ENCODE results near the gene BSN. TPM values are rescaled to one million over a fixed set of nuclear protein-coding genes. Genes with fewer than 3 reads are reported as not detected.

BSN gene
- total RNA-seq, 1 experiment from 2014 or later, result 0.93 TPM

DNA sequence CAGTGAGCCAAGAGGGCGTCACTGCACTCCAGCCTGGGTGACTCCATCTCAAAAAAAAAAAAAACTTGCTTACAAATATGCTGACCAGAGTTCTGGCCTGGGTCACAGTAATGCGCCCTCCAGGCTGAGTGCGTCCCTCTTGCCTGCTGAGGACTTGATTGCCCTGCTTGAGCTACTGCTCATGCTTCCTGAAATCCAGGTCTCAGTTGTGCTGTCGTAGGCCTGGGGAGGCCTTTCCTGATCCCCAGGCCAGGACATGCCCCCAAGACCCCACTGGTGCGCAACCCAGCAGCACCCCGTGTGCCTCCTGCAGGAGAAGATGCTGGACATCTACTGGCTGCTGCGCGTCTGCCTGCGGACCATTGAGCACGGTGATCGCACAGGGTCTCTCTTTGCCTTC lies 157.9 kb downstream of the BSN start:
- Mint-ChIP-seq H3K36me3 (ENCODE audit: insufficient read depth, unreplicated experiment) (peaks cover 28% of the 10 kb centered on the region), H3K27ac (ENCODE audit: unreplicated experiment) (no peak overlapping the region), H3K4me3 (ENCODE audit: unreplicated experiment) (no peak overlapping the region), H3K4me1 (ENCODE audit: low read depth, unreplicated experiment) (no peaks in the 10 kb centered on the region), H3K27me3 (ENCODE audit: insufficient read depth, unreplicated experiment) (no peaks in the 10 kb centered on the region), H3K9me3 (ENCODE audit: unreplicated experiment) (no peaks in the 10 kb centered on the region)
- Histone ChIP-seq H3K4me1 (no peaks in the 10 kb centered on the region), H3K9me3 (no peaks in the 10 kb centered on the region), H3K4me3 (ENCODE audit: low read depth, low read length) (no peak overlapping the region), H3K27me3 (replicated peaks; ENCODE audit: control insufficient read depth, insufficient read depth, low read length) (no peaks in the 10 kb centered on the region), H3K36me3 (ENCODE audit: control insufficient read depth, insufficient read depth, low read length) (no peaks in the 10 kb centered on the region)
- intact Hi-C loops (cut with micrococcal nuclease; ENCODE audit: unreplicated experiment), result no loop called here
- BruUV-seq (replicated peaks), result no TSS peak
- TF ChIP-seq, protein P1, sequence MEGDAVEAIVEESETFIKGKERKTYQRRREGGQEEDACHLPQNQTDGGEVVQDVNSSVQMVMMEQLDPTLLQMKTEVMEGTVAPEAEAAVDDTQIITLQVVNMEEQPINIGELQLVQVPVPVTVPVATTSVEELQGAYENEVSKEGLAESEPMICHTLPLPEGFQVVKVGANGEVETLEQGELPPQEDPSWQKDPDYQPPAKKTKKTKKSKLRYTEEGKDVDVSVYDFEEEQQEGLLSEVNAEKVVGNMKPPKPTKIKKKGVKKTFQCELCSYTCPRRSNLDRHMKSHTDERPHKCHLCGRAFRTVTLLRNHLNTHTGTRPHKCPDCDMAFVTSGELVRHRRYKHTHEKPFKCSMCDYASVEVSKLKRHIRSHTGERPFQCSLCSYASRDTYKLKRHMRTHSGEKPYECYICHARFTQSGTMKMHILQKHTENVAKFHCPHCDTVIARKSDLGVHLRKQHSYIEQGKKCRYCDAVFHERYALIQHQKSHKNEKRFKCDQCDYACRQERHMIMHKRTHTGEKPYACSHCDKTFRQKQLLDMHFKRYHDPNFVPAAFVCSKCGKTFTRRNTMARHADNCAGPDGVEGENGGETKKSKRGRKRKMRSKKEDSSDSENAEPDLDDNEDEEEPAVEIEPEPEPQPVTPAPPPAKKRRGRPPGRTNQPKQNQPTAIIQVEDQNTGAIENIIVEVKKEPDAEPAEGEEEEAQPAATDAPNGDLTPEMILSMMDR (IDR thresholded peaks at IDR 0.05; ENCODE audit: insufficient read depth in 1 of 2, low read depth in 1 of 2, low read length in 1 of 2, severe bottlenecking in 1 of 2, unreplicated experiment in 1 of 2), result no peak
- POLR2A ChIA-PET, result no interaction called here
- CTCF ChIA-PET, result no interaction called here
- DNase-seq, result no peak

DNA sequence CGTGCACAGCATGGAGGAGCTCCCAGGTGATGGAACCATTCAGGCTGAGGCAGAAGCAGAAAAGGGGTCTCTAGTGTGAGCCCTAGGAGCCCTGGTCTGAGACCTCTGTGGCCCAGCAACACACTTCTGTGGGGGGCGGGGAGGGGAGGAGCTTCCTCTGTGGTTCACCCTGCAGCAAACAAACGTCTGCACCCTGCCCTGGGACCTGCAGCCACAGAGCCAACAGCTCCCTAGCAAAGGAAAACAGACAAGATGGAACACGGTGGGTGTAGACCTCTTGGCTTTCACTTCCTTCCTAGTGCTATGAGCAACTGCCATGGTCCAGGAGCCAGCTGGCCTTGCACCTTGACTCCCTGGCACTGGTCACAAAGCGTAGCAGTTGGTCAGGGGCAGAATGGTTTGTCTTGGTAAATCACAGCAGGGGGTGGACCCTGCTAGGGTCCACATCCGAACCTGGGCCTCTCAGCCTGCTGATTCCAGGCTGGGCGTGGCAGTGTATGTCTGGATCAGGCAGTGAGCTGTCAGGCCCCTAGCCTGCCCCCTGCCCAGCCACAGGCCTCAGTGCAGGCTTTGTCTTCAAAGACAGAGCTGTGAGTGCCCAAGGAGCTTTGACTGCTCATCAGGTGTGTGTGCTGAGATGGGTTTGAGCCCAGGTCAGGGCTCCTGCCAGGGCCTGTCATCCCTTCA lies 158.5 kb downstream of the BSN start:
- peak in 1 of 2 experiments; percentile 30 for DNase-seq
- H3K4me3 ChIP-seq (ENCODE audit: low read depth, low read length), result no peak overlapping the region
- no peaks in the 10 kb centered on the region for H3K36me3 ChIP-seq (ENCODE audit: control insufficient read depth, insufficient read depth, low read length)
- no peaks in the 10 kb centered on the region for H3K9me3 Mint-ChIP-seq (ENCODE audit: unreplicated experiment)
- no TSS peak for BruUV-seq (replicated peaks)
- no peaks in the 10 kb centered on the region for H3K4me1 ChIP-seq
- ChIA-PET POLR2A (no interaction called here), CTCF (interaction anchor here (0.7 kb wide), 1 partner anchor 9 kb away, joined by 4 read pairs; no protein-coding TSS in a partner anchor)
- no peaks in the 10 kb centered on the region for H3K27me3 ChIP-seq (replicated peaks; ENCODE audit: control insufficient read depth, insufficient read depth, low read length)
- no peaks in the 10 kb centered on the region for H3K9me3 ChIP-seq
- H3K27ac Mint-ChIP-seq (ENCODE audit: unreplicated experiment), result no peak overlapping the region
- TF ChIP-seq, protein P1 (IDR thresholded peaks at IDR 0.05; ENCODE audit: insufficient read depth in 1 of 2, low read depth in 1 of 2, low read length in 1 of 2, severe bottlenecking in 1 of 2, unreplicated experiment in 1 of 2), result no peak
- no peaks in the 10 kb centered on the region for H3K27me3 Mint-ChIP-seq (ENCODE audit: insufficient read depth, unreplicated experiment)
- H3K36me3 Mint-ChIP-seq (ENCODE audit: insufficient read depth, unreplicated experiment), result peaks cover 28% of the 10 kb centered on the region
- intact Hi-C loops (cut with micrococcal nuclease; ENCODE audit: unreplicated experiment), result no loop called here
- H3K4me1 Mint-ChIP-seq (ENCODE audit: low read depth, unreplicated experiment), result no peaks in the 10 kb centered on the region
- H3K4me3 Mint-ChIP-seq (ENCODE audit: unreplicated experiment), result no peak overlapping the region

DNA sequence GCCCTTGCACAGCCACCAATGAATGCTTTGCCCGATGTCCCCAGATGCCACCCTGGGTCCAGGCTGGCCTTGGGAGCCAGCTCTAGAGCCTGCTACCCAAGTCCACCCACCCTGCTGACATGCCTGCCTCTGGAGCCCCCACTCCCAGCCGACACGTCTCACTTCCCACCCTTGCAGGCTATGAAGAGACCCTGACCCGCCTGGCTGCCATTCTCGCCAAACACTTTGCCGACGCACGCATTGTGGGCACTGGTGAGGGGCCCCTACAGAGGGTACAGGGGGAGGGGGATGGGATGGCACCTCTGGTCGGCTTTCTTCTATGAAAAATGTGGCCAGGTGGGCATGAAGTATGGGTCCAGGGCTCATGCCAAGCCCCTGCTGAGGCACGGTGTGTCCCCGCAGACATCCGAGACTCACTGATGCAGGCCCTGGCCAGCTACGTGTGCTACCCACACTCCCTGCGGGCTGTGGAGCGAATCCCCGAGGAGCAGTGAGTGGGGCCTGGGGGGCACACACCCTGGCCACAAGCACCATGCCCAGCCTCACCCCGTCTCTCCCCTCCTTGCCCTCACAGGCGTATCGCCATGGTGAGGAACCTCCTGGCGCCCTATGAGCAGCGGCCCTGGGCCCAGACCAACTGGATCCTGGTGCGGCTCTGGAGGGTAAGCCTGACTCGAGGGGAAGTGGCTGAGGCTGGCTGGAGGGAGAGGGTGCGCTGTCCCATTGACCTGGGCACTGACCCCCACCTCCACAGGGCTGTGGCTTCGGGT lies 159.2 kb downstream of the BSN start:
- POLR2A ChIA-PET, result no interaction called here

More for the DNA sequence above, 159.2 kb downstream of the BSN start:
- intact Hi-C loops (cut with micrococcal nuclease; ENCODE audit: unreplicated experiment), result no loop called here
- H3K27me3 ChIP-seq (replicated peaks; ENCODE audit: control insufficient read depth, insufficient read depth, low read length), result no peaks in the 10 kb centered on the region
- H3K27ac Mint-ChIP-seq (ENCODE audit: unreplicated experiment), result no peak overlapping the region
- peak in 1 of 2 experiments; percentile 32 for DNase-seq
- H3K36me3 ChIP-seq (ENCODE audit: control insufficient read depth, insufficient read depth, low read length), result no peaks in the 10 kb centered on the region
- CTCF ChIA-PET, result interaction anchor here (0.7 kb wide), 1 partner anchor 10 kb away, joined by 4 read pairs; no protein-coding TSS in a partner anchor
- no peaks in the 10 kb centered on the region for H3K4me1 Mint-ChIP-seq (ENCODE audit: low read depth, unreplicated experiment)
- no TSS peak for BruUV-seq (replicated peaks)
- no peaks in the 10 kb centered on the region for H3K4me1 ChIP-seq
- no peaks in the 10 kb centered on the region for H3K9me3 ChIP-seq
- H3K9me3 Mint-ChIP-seq (ENCODE audit: unreplicated experiment), result no peaks in the 10 kb centered on the region
- no peaks in the 10 kb centered on the region for H3K27me3 Mint-ChIP-seq (ENCODE audit: insufficient read depth, unreplicated experiment)
- TF ChIP-seq, protein P1 (IDR thresholded peaks at IDR 0.05; ENCODE audit: insufficient read depth in 1 of 2, low read depth in 1 of 2, low read length in 1 of 2, severe bottlenecking in 1 of 2, unreplicated experiment in 1 of 2), result no peak
- H3K4me3 ChIP-seq (ENCODE audit: low read depth, low read length), result no peak overlapping the region
- H3K36me3 Mint-ChIP-seq (ENCODE audit: insufficient read depth, unreplicated experiment), result peaks cover 34% of the 10 kb centered on the region
- no peak overlapping the region for H3K4me3 Mint-ChIP-seq (ENCODE audit: unreplicated experiment)
